ENCODE measurements around the gene CXCL10.
A peak's percentile ranks its signal among the peaks of the same experiment; 100 is the strongest.

Gene CXCL10

DNA sequence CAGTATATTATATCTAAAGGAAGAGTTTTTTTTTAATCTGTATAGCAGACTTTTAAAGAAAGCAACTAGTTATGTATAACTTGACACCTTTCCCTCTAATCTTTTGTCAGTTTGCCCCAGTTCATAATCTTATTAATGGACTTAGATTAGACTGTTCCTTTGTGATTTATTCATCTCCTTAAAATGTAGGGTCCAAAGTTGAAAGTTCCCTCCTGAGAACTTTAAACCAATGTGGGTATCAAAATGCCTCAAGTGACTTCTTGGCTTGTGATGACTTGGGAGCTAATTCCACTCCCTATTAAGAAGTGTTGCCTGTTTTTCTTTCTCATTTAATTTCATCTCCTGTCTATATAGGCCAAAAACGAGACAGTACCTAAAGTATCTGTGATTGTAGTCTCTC, 26.2 kb downstream of the CXCL10 start:
- Mint-ChIP-seq H3K4me1 (ENCODE audit: low read depth) (peaks cover 4% of the 10 kb centered on the region), H3K4me3 (no peak overlapping the region), H3K27ac (no peak overlapping the region), H3K9me3 (no peaks in the 10 kb centered on the region), H3K36me3 (ENCODE audit: low read depth) (no peaks in the 10 kb centered on the region), H3K27me3 (ENCODE audit: low read depth) (peaks cover 3% of the 10 kb centered on the region)
- DNase-seq (ENCODE audit: low spot score), result no peak

DNA sequence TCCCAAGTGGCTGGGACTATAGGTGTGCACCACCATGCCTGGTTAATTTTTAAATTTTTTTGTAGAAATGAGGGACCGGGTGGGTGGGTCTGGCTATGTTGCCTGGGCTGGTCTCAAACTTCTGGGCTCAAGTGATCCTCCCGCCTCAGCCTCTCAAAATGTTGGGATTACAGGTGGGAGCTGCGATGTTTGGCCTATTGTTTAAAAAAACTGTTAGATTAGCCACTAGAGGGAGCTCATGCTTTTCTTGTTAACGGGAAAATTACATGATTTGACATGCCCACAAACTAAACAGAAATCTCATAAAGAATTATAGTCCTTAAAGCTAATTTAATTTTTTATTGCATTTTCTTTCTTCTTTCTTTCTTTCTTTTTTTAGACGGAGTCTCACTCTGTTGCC, 27.6 kb downstream of the CXCL10 start:
- Mint-ChIP-seq H3K36me3 (ENCODE audit: low read depth) (no peaks in the 10 kb centered on the region), H3K9me3 (no peaks in the 10 kb centered on the region), H3K27me3 (ENCODE audit: low read depth) (peaks cover 3% of the 10 kb centered on the region), H3K4me1 (ENCODE audit: low read depth) (peaks cover 7% of the 10 kb centered on the region), H3K27ac (no peak overlapping the region), H3K4me3 (no peak overlapping the region)
- no peak for DNase-seq (ENCODE audit: low spot score)

DNA sequence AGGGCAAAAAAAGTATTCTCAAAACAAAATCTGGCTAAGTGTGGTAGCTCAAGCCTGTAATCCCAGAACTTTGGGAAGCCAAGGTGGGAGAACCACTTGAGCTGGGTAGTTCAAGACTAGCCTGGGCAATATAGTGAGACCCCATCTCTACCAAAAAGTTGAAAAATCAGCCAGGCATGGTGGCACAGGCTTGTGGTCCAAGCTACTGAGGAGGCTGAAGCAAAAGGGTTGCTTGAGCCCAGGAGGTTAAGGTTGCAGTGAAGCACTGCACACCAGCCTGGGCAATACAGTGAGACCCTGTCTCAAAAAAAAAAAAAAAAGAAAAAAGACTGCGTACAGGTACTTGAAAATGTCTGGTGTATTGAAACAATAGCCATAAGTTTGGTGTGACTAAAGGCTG, 30.8 kb downstream of the CXCL10 start:
- Mint-ChIP-seq H3K4me1 (ENCODE audit: low read depth) (peaks cover 25% of the 10 kb centered on the region), H3K4me3 (no peak overlapping the region), H3K36me3 (ENCODE audit: low read depth) (peaks cover 11% of the 10 kb centered on the region), H3K27ac (no peak overlapping the region), H3K27me3 (ENCODE audit: low read depth) (peaks cover 3% of the 10 kb centered on the region), H3K9me3 (no peaks in the 10 kb centered on the region)
- DNase-seq (ENCODE audit: low spot score), result no peak

DNA sequence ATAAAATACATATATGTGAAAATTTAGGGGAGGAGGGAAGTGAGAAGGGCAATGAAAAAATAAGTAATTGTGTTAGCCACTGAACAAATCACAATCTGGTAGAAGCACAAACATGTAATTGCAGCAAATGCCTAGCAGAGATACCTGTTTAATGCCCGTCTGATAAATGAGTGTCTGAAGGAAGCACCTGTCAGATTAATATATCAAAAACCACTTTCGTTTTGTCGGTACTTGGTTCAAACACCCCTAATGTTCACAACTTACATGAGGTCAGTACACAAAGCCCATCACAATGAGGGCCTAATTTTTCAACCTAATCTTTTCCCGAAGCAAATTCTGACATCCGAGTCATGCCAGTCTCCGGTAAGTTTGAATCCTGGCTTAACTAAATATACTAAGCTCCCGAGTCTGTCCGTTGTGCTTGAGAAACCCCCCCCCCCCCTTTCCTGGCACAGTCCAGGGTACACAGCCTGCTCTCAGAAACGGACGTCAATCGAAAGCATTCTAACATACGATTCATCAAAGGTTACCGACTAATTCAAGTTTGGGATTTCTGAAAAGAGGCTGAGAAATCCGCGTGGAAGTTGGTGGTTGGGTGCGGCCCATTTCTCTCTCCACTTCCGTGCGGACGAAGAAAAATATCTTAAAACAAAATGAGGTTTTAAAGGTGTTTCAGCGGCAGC, 33.3 kb downstream of the CXCL10 start:
- no peak for DNase-seq (ENCODE audit: low spot score)
- H3K27me3 Mint-ChIP-seq (ENCODE audit: low read depth), result peaks cover 3% of the 10 kb centered on the region
- peak overlapping the region; percentile 89 for H3K27ac Mint-ChIP-seq
- peaks cover 16% of the 10 kb centered on the region for H3K36me3 Mint-ChIP-seq (ENCODE audit: low read depth)
- peaks cover 26% of the 10 kb centered on the region for H3K4me1 Mint-ChIP-seq (ENCODE audit: low read depth)
- peak overlapping the region; percentile 90 for H3K4me3 Mint-ChIP-seq
- H3K9me3 Mint-ChIP-seq, result no peaks in the 10 kb centered on the region

DNA sequence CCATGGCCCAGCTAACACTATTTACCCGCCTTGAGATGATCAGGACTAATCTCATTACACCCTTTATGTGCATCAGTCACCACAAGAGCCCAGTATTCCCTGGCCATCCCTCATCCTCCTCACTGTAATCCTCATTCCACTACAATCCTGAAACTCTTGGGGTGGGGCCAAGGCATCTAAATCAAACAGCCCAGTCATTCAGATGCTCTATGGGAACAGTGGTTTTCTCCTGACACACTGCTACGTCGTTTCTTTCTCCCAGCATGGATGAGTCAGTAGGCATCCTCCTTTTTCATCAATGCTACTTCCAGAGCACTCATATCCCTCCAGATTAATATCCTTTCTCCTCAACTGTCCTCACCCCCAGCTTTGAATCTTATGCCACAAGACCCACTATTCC, 38.2 kb downstream of the CXCL10 start:
- no peak overlapping the region for H3K4me3 Mint-ChIP-seq
- H3K9me3 Mint-ChIP-seq, result no peaks in the 10 kb centered on the region
- peaks cover 42% of the 10 kb centered on the region for H3K36me3 Mint-ChIP-seq (ENCODE audit: low read depth)
- peaks cover 23% of the 10 kb centered on the region for H3K4me1 Mint-ChIP-seq (ENCODE audit: low read depth)
- H3K27ac Mint-ChIP-seq, result no peak overlapping the region
- H3K27me3 Mint-ChIP-seq (ENCODE audit: low read depth), result no peaks in the 10 kb centered on the region
- DNase-seq (ENCODE audit: low spot score), result no peak

DNA sequence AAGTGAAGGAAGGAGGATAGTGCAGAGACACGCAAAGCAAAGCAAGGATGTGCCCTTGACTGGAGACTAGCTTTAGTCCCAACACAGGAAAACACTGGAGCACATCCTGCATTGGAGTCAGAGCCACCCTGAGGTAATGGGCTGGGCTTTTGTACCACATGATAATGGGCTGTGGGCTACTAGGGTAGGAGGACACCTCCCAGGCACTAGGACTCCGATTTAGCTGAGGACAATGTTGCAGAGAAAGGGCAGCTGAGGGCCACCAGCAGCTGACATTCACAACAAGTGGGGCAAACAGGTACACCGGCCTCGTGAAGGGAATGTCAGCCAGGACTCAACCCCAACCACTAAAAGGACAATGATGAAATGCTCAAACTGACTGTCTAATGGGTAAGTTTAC, 42.7 kb downstream of the CXCL10 start:
- Mint-ChIP-seq H3K4me3 (no peak overlapping the region), H3K36me3 (ENCODE audit: low read depth) (peaks cover 50% of the 10 kb centered on the region), H3K27ac (no peak overlapping the region), H3K4me1 (ENCODE audit: low read depth) (no peaks in the 10 kb centered on the region), H3K9me3 (no peaks in the 10 kb centered on the region), H3K27me3 (ENCODE audit: low read depth) (no peaks in the 10 kb centered on the region)
- DNase-seq (ENCODE audit: low spot score), result no peak

DNA sequence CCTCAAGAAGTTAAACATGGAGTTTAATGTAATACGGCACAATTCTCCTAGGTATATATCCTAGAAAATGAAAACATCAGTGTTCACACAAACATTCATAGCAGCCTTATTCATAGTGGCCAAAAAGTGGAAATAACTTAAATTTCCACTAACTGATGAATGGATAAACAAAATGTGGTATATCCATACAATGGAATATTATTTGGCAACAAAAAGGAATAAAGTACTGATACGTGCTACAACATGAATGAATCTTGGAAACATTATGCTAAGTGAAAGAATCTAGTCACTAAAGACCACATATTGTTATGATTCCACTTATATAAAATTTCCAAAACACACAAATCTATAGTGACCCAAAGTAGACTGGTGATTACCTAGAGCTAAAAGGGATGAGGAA, 47.1 kb downstream of the CXCL10 start:
- H3K9me3 Mint-ChIP-seq, result no peaks in the 10 kb centered on the region
- peaks cover 57% of the 10 kb centered on the region for H3K36me3 Mint-ChIP-seq (ENCODE audit: low read depth)
- H3K27me3 Mint-ChIP-seq (ENCODE audit: low read depth), result no peaks in the 10 kb centered on the region
- DNase-seq (ENCODE audit: low spot score), result no peak
- no peaks in the 10 kb centered on the region for H3K4me1 Mint-ChIP-seq (ENCODE audit: low read depth)
- H3K4me3 Mint-ChIP-seq, result no peak overlapping the region
- H3K27ac Mint-ChIP-seq, result no peak overlapping the region

DNA sequence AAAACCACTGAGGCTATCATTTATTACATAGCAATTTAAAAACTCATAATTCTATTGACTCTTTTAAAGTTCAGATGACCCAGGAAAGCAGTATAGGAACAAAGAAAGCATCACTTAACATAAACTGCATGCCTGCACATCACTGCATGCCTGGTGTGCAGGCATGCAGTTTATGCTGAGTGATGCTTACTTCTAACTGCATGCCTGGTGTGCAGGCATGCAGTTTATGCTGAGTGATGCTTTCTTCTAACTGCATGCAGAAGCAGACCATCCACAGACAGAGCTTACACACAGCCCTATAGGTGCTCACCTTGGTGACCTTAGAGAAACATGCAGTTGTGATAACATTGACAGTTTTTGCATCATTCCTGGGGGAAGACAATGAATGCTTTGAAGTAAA, 49.5 kb downstream of the CXCL10 start:
- Mint-ChIP-seq H3K27ac (no peak overlapping the region), H3K27me3 (ENCODE audit: low read depth) (no peaks in the 10 kb centered on the region), H3K4me3 (no peak overlapping the region), H3K4me1 (ENCODE audit: low read depth) (no peaks in the 10 kb centered on the region), H3K9me3 (no peaks in the 10 kb centered on the region), H3K36me3 (ENCODE audit: low read depth) (peaks cover 65% of the 10 kb centered on the region)
- DNase-seq (ENCODE audit: low spot score), result no peak

All from T-helper 2 cell treated with Interferon-gamma antibody and Interleukin-4, amounts not matched to agents 5 μg/mL and 100 μg/mL, for 36 hours (primary cell).